Transverse colon (tissue), 4 donors: ENCODE measurements around the gene FAM107B.

ENCODE experiments used
- CTCF ChIP-seq, 5 experiments: fragments of 200-600 bp in 3 of 5; fragments of 450-650 bp in 2 of 5; sonication (generic) in 3 of 5; IDR thresholded peaks; 1 replicate in 2 of 5; 2 replicates in 3 of 5; pipeline ENCODE4 v1.5.1; 2016 to 2017; ENCODE audit warnings: antibody characterized with exemption in 5 of 5, inconsistent platforms in 3 of 5, mild to moderate bottlenecking in 2 of 5, moderate library complexity in 1 of 5
- POLR2AphosphoS5 ChIP-seq, 3 donors: sonication (generic); formaldehyde crosslinking; IDR thresholded peaks; one replicate each; pipeline ENCODE4 v1.6.1; 2016; ENCODE audit warnings: antibody characterized with exemption in 3 of 3

- no peak for TF ChIP-seq CTCF (IDR thresholded peaks at IDR 0.05)
- no peak for TF ChIP-seq POLR2AphosphoS5 (IDR thresholded peaks at IDR 0.05)
Measured at GRCh38 chr10:14507781-14508180, 266.9 kb downstream of the FAM107B start.
